Esophagus muscularis mucosa (tissue), 4 donors: Measurements from ENCODE around the gene TRIM5. TPM values are rescaled to one million over a fixed set of nuclear protein-coding genes. Genes with fewer than 3 reads are reported as not detected.

ENCODE experiments used
- DNase-seq: peaks from one replicate; pipeline ENCODE4 v3.0.0-alpha.2; 2017; ENCODE audit errors: extremely low spot score
- H3K27ac ChIP-seq, 4 donors: fragments of 200-600 bp; sonication (generic); replicated peaks in 1 of 4; 1 replicate in 3 of 4; 2 replicates in 1 of 4; pipeline ENCODE4 v1.5.1; 2016 to 2019; ENCODE audit warnings: mild to moderate bottlenecking in 1 of 4
- H3K27me3 ChIP-seq, 4 donors: fragments of 200-600 bp; sonication (generic); one replicate each; pipeline versions ENCODE4 v1.5.1 to v1.6.0; 2016 to 2019
- H3K36me3 ChIP-seq, 4 donors: fragments of 200-600 bp; sonication (generic); one replicate each; pipeline ENCODE4 v1.5.1; 2016 to 2019
- H3K4me1 ChIP-seq, 4 donors: fragments of 200-600 bp; sonication (generic); one replicate each; pipeline ENCODE4 v1.5.1; 2016 to 2019
- H3K4me3 ChIP-seq, 4 donors: fragments of 200-600 bp; sonication (generic); 1 replicate in 2 of 4; 2 replicates in 2 of 4; pipeline ENCODE4 v1.5.1; 2016 to 2019; ENCODE audit warnings: mild to moderate bottlenecking in 4 of 4, moderate library complexity in 1 of 4
- H3K9me3 ChIP-seq, 4 donors: fragments of 200-600 bp; sonication (generic); 1 replicate in 3 of 4; 2 replicates in 1 of 4; pipeline ENCODE4 v1.5.1; 2016 to 2019
- CTCF ChIP-seq, 3 experiments: fragments of 200-600 bp in 2 of 3; fragments of 450-650 bp in 1 of 3; sonication (generic) in 2 of 3; IDR thresholded peaks; one replicate each; pipeline ENCODE4 v1.5.1; 2017 to 2019; ENCODE audit warnings: antibody characterized with exemption in 3 of 3, mild to moderate bottlenecking in 2 of 3, moderate library complexity in 1 of 3
- EP300 ChIP-seq: sonication (generic); formaldehyde crosslinking; IDR thresholded peaks from one replicate; pipeline ENCODE4 v1.6.1; 2017; ENCODE audit warnings: antibody characterized with exemption
- POLR2A ChIP-seq: fragments of 450-650 bp; IDR thresholded peaks from one replicate; pipeline ENCODE4 v1.6.1; 2017; ENCODE audit warnings: antibody characterized with exemption, moderate library complexity, mild to moderate bottlenecking, low read depth
- POLR2AphosphoS5 ChIP-seq, 2 donors: sonication (generic); formaldehyde crosslinking; IDR thresholded peaks; one replicate each; pipeline ENCODE4 v1.6.1; 2017; ENCODE audit warnings: antibody characterized with exemption in 2 of 2
- WGBS: methylation state at CpG from one replicate; pipeline ENCODE4 v1.1.5; 2018; 5-methylcytosine and 5-hydroxymethylcytosine counted together
- intact Hi-C: fragments of 100-400 bp; cut with DNase I; formaldehyde crosslinking; loops from one replicate; pipeline ENCODE4 v1.15.1; 2023
- total RNA-seq, 4 donors: library from RNA; depleted of rRNA; stranded (reverse); fragments of >200 nt; gene quantifications; one replicate each; pipeline versions ENCODE4 v1.1.0 to v1.2.1, GENCODE V29; 2016

The TRIM5 gene
- total RNA-seq, 4 donors from 2014 or later = 15.9 to 21.5 (median 16.6) TPM

GRCh38 chr11:5703741-5704536 lies 19.1 kb upstream of the TRIM5 start:
- Histone ChIP-seq H3K9me3 (no peaks in the 10 kb centered on the region), H3K36me3 (peaks cover 0 to 71% (median 24%) of the 10 kb centered on the region in 4 donors), H3K4me3 (no peak overlapping the region), H3K27ac (no peak overlapping the region), H3K4me1 (no peaks in the 10 kb centered on the region), H3K27me3 (no peaks in the 10 kb centered on the region)
- 88% methylated on average over 2 of the region's 2 CpGs for WGBS
- TF ChIP-seq EP300 (no peak), CTCF (IDR thresholded peaks at IDR 0.05) (no peak)
- intact Hi-C loops = no loop called here
- DNase-seq = no peak

GRCh38 chr11:5701055-5701577 lies 16.2 kb upstream of the TRIM5 start:
- WGBS = 60% methylated on average over 3 of the region's 3 CpGs
- H3K4me3 ChIP-seq = no peak overlapping the region
- peaks cover 0 to 3% (median under 1%) of the 10 kb centered on the region in 4 donors for H3K4me1 ChIP-seq
- H3K27me3 ChIP-seq = no peaks in the 10 kb centered on the region
- H3K27ac ChIP-seq = no peak overlapping the region
- no peaks in the 10 kb centered on the region for H3K9me3 ChIP-seq
- intact Hi-C loops = no loop called here
- peaks cover 7 to 73% (median 25%) of the 10 kb centered on the region in 4 donors for H3K36me3 ChIP-seq
- no peak for TF ChIP-seq EP300
- no peak for TF ChIP-seq CTCF (IDR thresholded peaks at IDR 0.05)
- no peak for TF ChIP-seq POLR2A
- TF ChIP-seq POLR2AphosphoS5 (IDR thresholded peaks at IDR 0.05) = no peak
- DNase-seq = no peak

GRCh38 chr11:5700421-5701054 lies 15.7 kb upstream of the TRIM5 start:
- WGBS = 83% methylated on average over 10 of the region's 10 CpGs
- peaks cover 7 to 70% (median 26%) of the 10 kb centered on the region in 4 donors for H3K36me3 ChIP-seq

GRCh38 chr11:5698281-5698680 lies 13.4 kb upstream of the TRIM5 start:
- H3K4me3 ChIP-seq = no peak overlapping the region
- 91% methylated on average over 7 of the region's 7 CpGs for WGBS
- H3K4me1 ChIP-seq = peaks cover 0 to 16% (median 12%) of the 10 kb centered on the region in 4 donors
- no peak for DNase-seq
- no peak overlapping the region for H3K27ac ChIP-seq
- no peak for TF ChIP-seq EP300
- TF ChIP-seq POLR2AphosphoS5 (IDR thresholded peaks at IDR 0.05) = no peak
- no peak for TF ChIP-seq CTCF (IDR thresholded peaks at IDR 0.05)
- TF ChIP-seq POLR2A = no peak
- intact Hi-C loops = no loop called here
- H3K27me3 ChIP-seq = no peaks in the 10 kb centered on the region
- H3K36me3 ChIP-seq = peaks cover 7 to 52% (median 23%) of the 10 kb centered on the region in 4 donors
- H3K9me3 ChIP-seq = no peaks in the 10 kb centered on the region

More at GRCh38 chr11:5700421-5701054, 15.7 kb upstream of the TRIM5 start:
- H3K27ac ChIP-seq = no peak overlapping the region
- TF ChIP-seq EP300 = no peak
- TF ChIP-seq POLR2A = no peak
- no peak for TF ChIP-seq CTCF (IDR thresholded peaks at IDR 0.05)
- no peak for TF ChIP-seq POLR2AphosphoS5 (IDR thresholded peaks at IDR 0.05)
- no peak for DNase-seq
- H3K4me1 ChIP-seq = peaks cover 0 to 7% (median 3%) of the 10 kb centered on the region in 4 donors
- no peaks in the 10 kb centered on the region for H3K9me3 ChIP-seq
- H3K27me3 ChIP-seq = no peaks in the 10 kb centered on the region
- intact Hi-C loops = no loop called here
- no peak overlapping the region for H3K4me3 ChIP-seq
